Hematopoietic multipotent progenitor cell treated with erythropoietin and hydrocortisone succinate and interleukin-3 and kit ligand, for 15 days (in vitro differentiated cells): ENCODE results near the gene TWIST1.

Source experiments
- DNase-seq: peaks from one replicate; pipeline ENCODE4 v3.0.0-alpha.2; 2015; ENCODE audit warnings: low spot score

The TWIST1 gene

GRCh38 chr7:19117091-19117869 is at the start of gene TWIST1:
Gene TWIST1 (minus strand): TSS chr7:19117636. CDS start chr7:19117321, 315 bp downstream.
- no peak for DNase-seq

GRCh38 chr7:19161671-19162070 is 44.2 kb upstream of the TWIST1 start:
- no peak for DNase-seq

DNA sequence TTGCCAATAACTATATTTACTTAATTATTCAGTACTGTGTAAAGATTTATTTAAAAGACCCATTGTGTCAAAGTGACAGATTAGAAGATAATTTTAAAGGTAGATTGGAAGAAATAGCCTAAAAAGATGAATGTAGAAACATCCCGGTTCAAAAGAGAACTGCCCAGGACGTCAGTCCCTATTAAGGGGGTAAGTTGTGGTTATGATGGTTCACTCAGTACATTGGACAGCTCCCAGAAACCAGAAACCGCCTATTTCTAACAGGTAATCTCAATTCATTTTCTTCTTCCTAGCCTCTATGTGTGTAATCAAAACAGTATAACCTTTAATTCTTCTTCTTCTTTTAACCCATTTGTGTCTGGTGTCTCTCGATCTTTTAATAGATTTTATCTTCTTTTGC is 29.3 kb upstream of the TWIST1 start:
- DNase-seq: no peak

GRCh38 chr7:19145434-19146115 is 28.1 kb upstream of the TWIST1 start:
- DNase-seq: no peak

DNA sequence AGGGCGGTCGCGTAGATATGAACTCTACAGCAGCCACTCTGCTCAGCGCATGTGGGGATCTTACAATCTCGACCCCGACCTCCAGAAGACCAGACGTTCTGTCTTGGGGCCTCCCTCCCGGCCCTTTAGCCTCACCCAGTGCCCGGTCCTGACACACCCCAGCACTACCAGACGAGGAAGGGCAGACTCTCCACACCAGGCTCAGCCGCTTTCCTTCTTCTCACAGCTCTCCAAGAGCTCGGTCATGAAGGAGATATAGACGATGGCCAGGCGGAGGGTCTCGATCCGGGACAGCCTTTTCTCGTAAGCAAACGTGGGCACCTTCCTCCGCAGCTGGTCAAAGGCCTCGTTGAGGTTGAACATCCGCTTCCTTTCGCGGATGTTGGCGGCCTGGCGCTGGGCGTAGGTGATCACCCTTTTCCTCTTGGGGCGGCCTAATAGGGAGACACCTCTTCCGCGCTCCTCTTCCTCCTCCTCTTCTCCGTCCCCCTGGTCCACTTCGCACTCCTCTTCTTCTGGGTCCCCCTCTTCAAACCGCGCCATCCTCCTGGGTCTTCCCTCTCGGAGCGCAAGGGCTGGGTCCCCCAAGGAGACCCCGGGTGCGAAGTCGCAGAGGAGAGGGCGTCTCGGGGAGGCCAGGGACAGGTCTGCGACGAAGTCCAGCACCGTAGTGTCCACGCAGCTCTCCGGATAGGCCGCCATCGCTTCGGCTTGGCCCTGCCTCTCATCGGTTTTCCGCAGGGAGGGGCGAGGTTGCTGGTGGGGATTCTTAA is 27.4 kb upstream of the TWIST1 start, which contains the start of gene FERD3L:
TSS of gene FERD3L (minus strand) at position 761 of the 773 bp plus-strand sequence. CDS start at position 702, 59 bp downstream.
- DNase-seq: no peak

- DNase-seq: no peak
These were observed 26.6 kb upstream of the TWIST1 start for GRCh38 chr7:19143881-19144574.

- no peak for DNase-seq
These were observed 22.4 kb upstream of the TWIST1 start for GRCh38 chr7:19139706-19140327.

- DNase-seq: no peak
These were observed 16.4 kb upstream of the TWIST1 start for GRCh38 chr7:19133886-19134285.

DNA sequence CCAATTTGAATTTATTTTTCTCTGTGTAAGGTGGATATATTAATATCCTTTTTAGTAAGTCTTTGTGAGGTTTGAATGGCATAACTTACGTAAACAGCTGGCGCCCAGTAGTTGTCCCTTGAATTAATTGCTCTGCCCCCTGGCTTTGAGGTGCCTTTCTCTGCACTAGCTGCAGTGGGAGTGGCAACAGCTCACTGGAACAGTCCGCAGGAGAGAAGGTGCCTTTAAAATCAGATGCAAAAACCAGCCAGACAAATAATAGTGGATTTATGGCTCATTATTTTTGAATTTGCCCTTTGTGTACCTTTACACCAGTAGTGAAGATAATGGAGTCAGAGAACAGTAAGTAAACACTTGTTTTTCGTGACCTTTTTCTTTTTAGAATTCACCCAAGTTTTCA is 16.0 kb upstream of the TWIST1 start:
- no peak for DNase-seq

GRCh38 chr7:19128856-19129255 is 11.4 kb upstream of the TWIST1 start:
- DNase-seq: no peak

DNA sequence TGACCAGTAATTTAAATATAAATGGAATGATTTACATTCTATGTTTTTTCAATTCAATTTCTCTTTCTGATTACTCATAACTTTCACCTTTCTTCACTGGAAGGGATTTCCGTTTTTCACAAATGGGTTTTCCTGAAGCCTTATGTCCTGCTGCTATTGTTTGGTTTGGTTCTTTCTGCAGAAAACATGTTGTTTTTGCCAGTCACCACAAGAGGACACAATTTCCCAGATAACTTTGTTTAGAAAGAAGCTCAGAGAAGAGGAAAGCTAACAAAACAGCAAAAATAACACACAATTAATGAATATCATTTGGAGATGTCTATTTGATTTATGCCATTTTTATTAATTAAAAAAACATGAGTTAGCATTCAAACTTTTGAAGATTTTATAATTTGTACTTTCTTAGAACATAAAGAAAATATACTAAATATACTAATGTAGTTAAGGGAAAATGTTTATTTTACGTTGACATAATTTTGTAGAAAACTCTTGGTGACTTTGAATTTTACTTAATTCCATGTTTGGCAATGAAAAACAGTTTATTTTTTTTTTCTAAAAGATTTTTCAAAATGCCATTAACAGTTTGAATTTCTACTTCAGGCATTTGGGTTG is 4.6 kb upstream of the TWIST1 start:
- no peak for DNase-seq

GRCh38 chr7:19119870-19120486 is 2.5 kb upstream of the TWIST1 start:
- DNase-seq: no peak

DNA sequence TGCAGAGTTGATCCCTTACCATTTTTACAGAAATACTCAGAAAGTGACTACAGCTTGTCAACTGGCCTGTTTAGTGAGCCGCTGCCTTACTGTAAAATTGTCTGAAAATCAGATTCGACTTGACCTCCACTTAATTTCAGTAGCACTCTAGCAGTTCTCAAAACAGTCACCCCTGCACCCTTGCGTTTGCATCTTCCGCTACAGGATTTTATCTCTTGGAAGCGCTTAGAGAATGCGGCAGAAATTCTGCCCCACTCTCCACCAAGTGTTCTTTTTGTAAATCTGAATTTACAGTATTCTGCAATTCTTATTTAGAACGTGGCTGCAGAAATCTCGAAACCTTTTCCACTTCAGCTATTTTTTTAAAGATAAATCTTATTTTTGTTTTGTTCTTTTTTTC is 1.9 kb upstream of the TWIST1 start:
- DNase-seq: no peak

DNA sequence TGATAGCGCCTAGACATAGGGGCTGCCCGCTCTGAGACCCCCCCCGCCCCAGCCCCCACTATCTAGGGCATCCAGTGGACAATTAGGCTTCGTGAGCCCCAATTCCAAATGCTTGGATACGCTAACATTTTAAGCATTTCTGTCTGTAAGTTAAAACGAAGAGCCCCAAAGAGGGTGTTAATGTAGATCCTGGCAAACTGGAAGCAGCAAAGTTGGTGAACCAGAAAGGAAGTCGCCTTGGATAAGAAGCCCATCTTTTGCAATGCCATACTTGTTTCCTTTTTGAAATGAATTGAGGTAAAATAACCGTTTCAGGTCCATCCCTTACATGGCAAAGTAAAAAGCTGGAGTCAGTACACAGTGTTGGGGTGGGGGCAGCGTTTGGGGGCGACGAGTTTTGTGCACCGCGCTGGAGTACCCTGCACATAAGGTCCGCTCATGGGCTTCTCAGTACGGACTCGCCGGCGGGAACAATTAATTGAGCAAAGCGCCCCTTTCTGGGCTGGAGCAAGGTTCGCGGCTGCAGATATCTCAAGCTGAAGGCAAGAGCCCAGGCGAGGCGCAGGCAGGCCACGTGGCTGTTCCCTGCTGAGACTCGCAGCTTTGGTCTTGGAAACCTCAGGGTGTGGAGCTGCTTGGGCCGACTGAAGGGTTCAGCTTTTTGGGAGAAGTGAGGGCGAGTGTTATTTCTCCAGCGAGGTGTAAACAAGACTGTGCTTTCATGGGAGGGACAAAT is 1.4 kb upstream of the TWIST1 start:
- DNase-seq: no peak

- DNase-seq: no peak
These were observed 603 bp upstream of the TWIST1 start for GRCh38 chr7:19117870-19118608.

DNA sequence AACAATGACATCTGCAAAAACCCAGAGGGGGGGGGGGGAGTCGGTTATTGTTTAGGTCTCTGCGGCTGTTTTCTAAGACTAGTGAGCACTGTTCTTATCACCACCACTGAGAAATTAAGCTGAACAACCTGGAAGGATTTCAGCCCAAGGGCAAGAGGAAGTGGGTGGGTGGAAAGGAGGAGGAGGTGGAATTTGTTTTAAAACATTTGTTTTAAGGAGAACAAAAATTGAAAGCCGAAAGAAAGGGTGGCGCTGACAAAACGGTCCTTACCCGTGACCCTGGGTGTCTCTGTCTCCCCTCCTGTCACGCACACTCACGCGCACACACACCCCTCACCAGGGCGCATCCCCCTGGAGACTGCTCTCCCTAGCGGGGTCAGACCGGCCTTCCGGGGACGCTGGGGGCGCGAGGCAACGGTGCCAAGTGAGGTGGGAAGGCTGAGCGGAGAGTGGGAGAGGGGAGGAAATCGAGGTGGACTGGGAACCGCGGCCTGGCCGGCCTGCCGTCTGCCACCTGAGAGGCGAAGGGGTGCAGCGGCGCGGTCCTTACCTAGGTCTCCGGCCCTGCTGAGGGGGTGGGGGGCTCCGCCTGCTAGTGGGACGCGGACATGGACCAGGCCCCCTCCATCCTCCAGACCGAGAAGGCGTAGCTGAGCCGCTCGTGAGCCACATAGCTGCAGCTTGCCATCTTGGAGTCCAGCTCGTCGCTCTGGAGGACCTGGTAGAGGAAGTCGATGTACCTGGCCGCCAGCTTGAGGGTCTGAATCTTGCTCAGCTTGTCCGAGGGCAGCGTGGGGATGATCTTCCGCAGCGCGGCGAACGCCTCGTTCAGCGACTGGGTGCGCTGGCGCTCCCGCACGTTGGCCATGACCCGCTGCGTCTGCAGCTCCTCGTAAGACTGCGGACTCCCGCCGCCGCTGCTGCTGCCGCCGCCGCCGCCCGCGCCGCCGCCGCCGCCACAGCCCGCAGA is 1.0 kb downstream of the TWIST1 start:
- no peak for DNase-seq

DNA sequence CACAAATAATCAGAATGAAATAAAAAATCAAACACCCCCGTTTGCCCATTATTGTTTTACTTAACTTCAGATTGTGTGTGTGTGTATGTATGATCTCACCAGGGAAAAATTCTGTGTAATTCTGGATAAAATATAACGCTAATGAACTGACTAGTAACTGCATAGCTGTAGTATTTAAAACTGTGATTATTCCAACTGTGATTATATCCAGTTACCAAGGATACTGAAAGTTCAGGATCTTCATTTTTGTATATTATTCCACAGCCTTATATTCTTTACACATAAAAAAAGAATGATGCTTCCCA is 2.9 kb downstream of the TWIST1 start:
- DNase-seq: no peak

DNA sequence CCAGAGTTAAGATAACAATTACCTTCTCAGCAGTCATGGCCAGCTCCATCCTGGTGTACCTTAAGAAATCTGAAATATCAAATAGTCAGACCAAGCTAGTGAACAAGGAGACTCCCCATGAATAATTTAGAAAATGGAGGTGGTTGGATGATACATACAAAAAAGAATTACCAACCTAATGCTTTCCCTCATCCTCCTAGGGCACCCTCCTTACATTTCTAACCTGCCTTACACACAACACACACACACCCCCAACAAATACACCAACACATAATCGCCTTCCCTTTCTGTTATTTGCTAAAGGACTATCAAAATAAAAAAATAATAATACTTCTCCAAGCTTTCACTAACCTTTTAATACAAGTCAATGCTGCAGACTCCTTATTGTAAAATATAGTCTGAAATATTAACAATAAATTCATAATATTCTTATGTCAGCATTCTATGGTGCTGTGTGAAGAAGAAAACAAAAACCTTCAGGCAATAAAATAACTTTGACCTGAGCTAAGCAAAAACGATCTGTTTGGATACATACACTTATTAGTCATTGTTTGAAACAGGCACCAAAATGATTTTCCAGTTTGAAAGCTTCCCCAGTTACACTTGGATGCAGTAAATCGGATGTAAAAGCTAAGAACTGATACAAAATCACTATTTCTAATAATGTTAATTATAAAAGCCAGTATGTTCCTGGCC is 3.4 kb downstream of the TWIST1 start:
- DNase-seq: no peak
